Common myeloid progenitor, CD34-positive (primary cell): ENCODE measurements around the gene FBXW11.
A peak's percentile ranks its signal among the peaks of the same experiment; 100 is the strongest.

Source experiments
- CTCF ChIA-PET: fragments of 350-600 bp; sonication (Branson Sonifier 250); formaldehyde crosslinking; loops from one replicate; lab custom pipeline; 2021; ENCODE audit warnings: antibody characterized with exemption; lab: Charles Lee
- POLR2A ChIA-PET: fragments of 350-600 bp; sonication (Branson Sonifier 250); formaldehyde crosslinking; loops from one replicate; lab custom pipeline; 2021; ENCODE audit warnings: antibody characterized with exemption; lab: Charles Lee
- DNase-seq, 3 donors: peaks; one replicate each; pipeline versions ENCODE4 v3.0.0 to v3.0.0-alpha.2; 2013
- H3K27ac ChIP-seq, 2 experiments: 1 replicate in 1 of 2; 2 replicates in 1 of 2; pipeline ENCODE4 v1.7.0; 2013; ENCODE audit warnings: inconsistent platforms in 2 of 2, low read length in 2 of 2, mild to moderate bottlenecking in 2 of 2, low read depth in 1 of 2, moderate library complexity in 1 of 2; ENCODE audit not compliant: severe bottlenecking in 2 of 2, insufficient read depth in 1 of 2, poor library complexity in 1 of 2
- H3K27me3 ChIP-seq, 5 experiments: replicated peaks in 2 of 5; 1 replicate in 3 of 5; 2 replicates in 2 of 5; pipeline versions ENCODE4 v1.6.1 to v1.7.0; 2013; ENCODE audit warnings: low read length in 4 of 5, mild to moderate bottlenecking in 2 of 5, moderate library complexity in 2 of 5, inconsistent platforms in 1 of 5; ENCODE audit not compliant: insufficient read depth in 5 of 5, control insufficient read depth in 4 of 5
- H3K36me3 ChIP-seq, 4 experiments: 1 replicate in 2 of 4; 2 replicates in 2 of 4; pipeline versions ENCODE4 v1.6.1 to v1.7.0; 2013; ENCODE audit warnings: low read length in 3 of 4, control low read depth in 1 of 4, mild to moderate bottlenecking in 1 of 4; ENCODE audit not compliant: control insufficient read depth in 4 of 4, insufficient read depth in 4 of 4
- H3K4me1 ChIP-seq, 4 experiments: 1 replicate in 3 of 4; 2 replicates in 1 of 4; pipeline versions ENCODE4 v1.6.1 to v1.7.1; 2013; ENCODE audit warnings: low read length in 3 of 4, mild to moderate bottlenecking in 3 of 4, control low read depth in 1 of 4, inconsistent platforms in 1 of 4, moderate library complexity in 1 of 4; ENCODE audit not compliant: control insufficient read depth in 4 of 4, insufficient read depth in 4 of 4; ENCODE audit errors: control extremely low read depth in 1 of 4
- H3K4me3 ChIP-seq, 7 experiments: 1 replicate in 4 of 7; 2 replicates in 3 of 7; pipeline versions ENCODE4 v1.5.1 to v1.7.0; 2013; ENCODE audit warnings: mild to moderate bottlenecking in 7 of 7, low read length in 6 of 7, moderate library complexity in 6 of 7, inconsistent platforms in 2 of 7, low read depth in 2 of 7, control low read depth in 1 of 7; ENCODE audit not compliant: insufficient read depth in 4 of 7, control insufficient read depth in 1 of 7; ENCODE audit errors: extremely low read depth in 1 of 7
- H3K9me3 ChIP-seq, 5 experiments: 1 replicate in 4 of 5; 2 replicates in 1 of 5; pipeline versions ENCODE4 v1.6.1 to v1.7.1; 2013; ENCODE audit warnings: low read length in 4 of 5, mild to moderate bottlenecking in 2 of 5, inconsistent platforms in 1 of 5, low read depth in 1 of 5, moderate library complexity in 1 of 5; ENCODE audit not compliant: control insufficient read depth in 4 of 5, insufficient read depth in 2 of 5; ENCODE audit errors: control extremely low read depth in 1 of 5
- WGBS: methylation state at CpG from one replicate; pipeline ENCODE4 v1.1.5; 2013; ENCODE audit not compliant: insufficient coverage; 5-methylcytosine and 5-hydroxymethylcytosine counted together

Gene FBXW11

GRCh38 chr5:171937351-171937750 lies 69.1 kb downstream of the FBXW11 start:
- H3K4me3 ChIP-seq = no peak overlapping the region
- no peaks in the 10 kb centered on the region for H3K4me1 ChIP-seq
- H3K36me3 ChIP-seq = peaks cover 0 to 6% (median 4%) of the 10 kb centered on the region in 4 experiments
- H3K27me3 ChIP-seq = no peaks in the 10 kb centered on the region
- 84% methylated on average over 3 of the region's 4 CpGs for WGBS
- ChIA-PET CTCF (interaction anchor here (0.8 to 1.6 kb wide), 5 partner anchors 9 to 112 kb away, joined by 3 to 7 read pairs (median 3); no protein-coding TSS in a partner anchor), POLR2A (interaction anchor here (0.8 kb wide), 1 partner anchor 71 kb away, joined by 3 read pairs; no protein-coding TSS in a partner anchor)
- no peak for DNase-seq
- no peak overlapping the region for H3K27ac ChIP-seq
- H3K9me3 ChIP-seq = peaks cover 0 to 16% (median 2%) of the 10 kb centered on the region in 5 experiments

GRCh38 chr5:171934586-171934985 lies 71.9 kb downstream of the FBXW11 start:
- Histone ChIP-seq H3K36me3 (peaks cover 0 to 6% (median 5%) of the 10 kb centered on the region in 4 experiments), H3K4me1 (no peaks in the 10 kb centered on the region), H3K9me3 (peaks cover 0 to 22% (median 3%) of the 10 kb centered on the region in 5 experiments), H3K27ac (no peak overlapping the region), H3K27me3 (no peaks in the 10 kb centered on the region), H3K4me3 (no peak overlapping the region)
- ChIA-PET POLR2A (no interaction called here), CTCF (interaction anchor here (1.0 kb wide), 1 partner anchor 16 kb away, joined by 3 read pairs; no protein-coding TSS in a partner anchor)
- DNase-seq = no peak
- WGBS = 100% methylated on average over 1 of the region's 5 CpGs

- Histone ChIP-seq H3K36me3 (peaks cover 0 to 6% (median 5%) of the 10 kb centered on the region in 4 experiments), H3K27ac (no peak overlapping the region), H3K9me3 (peaks cover 0 to 22% (median 3%) of the 10 kb centered on the region in 5 experiments), H3K4me3 (no peak overlapping the region), H3K27me3 (no peaks in the 10 kb centered on the region), H3K4me1 (no peaks in the 10 kb centered on the region)
- ChIA-PET POLR2A (interaction anchor here (0.9 kb wide), 1 partner anchor 14 kb away, joined by 3 read pairs; no protein-coding TSS in a partner anchor), CTCF (interaction anchor here (1.0 to 1.5 kb wide), 3 partner anchors 10 to 110 kb away, joined by 3 to 6 read pairs (median 5); no protein-coding TSS in a partner anchor)
- no peak for DNase-seq
- 100% methylated on average over 1 of the region's 2 CpGs for WGBS
Observed at GRCh38 chr5:171931163-171931562, 75.3 kb downstream of the FBXW11 start.

GRCh38 chr5:171927345-171927941 lies 79.0 kb downstream of the FBXW11 start:
- no peaks in the 10 kb centered on the region for H3K4me1 ChIP-seq
- 97% methylated on average over 3 of the region's 3 CpGs for WGBS
- peak in 2 of 3 donors; percentile 33 to 45 for DNase-seq
- peaks cover 0 to 8% (median 6%) of the 10 kb centered on the region in 5 experiments for H3K9me3 ChIP-seq
- CTCF ChIA-PET = interaction anchor here (0.8 to 1.2 kb wide), 2 partner anchors 15 to 80 kb away, joined by 3 read pairs; no protein-coding TSS in a partner anchor
- peaks cover 0 to 3% (median 0%) of the 10 kb centered on the region in 4 experiments for H3K36me3 ChIP-seq
- no peak overlapping the region for H3K27ac ChIP-seq
- POLR2A ChIA-PET = no interaction called here
- H3K27me3 ChIP-seq = no peaks in the 10 kb centered on the region
- H3K4me3 ChIP-seq = no peak overlapping the region

- H3K36me3 ChIP-seq = no peaks in the 10 kb centered on the region
- no peaks in the 10 kb centered on the region for H3K4me1 ChIP-seq
- ChIA-PET POLR2A (no interaction called here), CTCF (interaction anchor here (1.2 kb wide), 1 partner anchor 14 kb away, joined by 3 read pairs; no protein-coding TSS in a partner anchor)
- H3K9me3 ChIP-seq = peaks cover 0 to 8% (median 3%) of the 10 kb centered on the region in 5 experiments
- no peaks in the 10 kb centered on the region for H3K27me3 ChIP-seq
- H3K4me3 ChIP-seq = no peak overlapping the region
- 85% methylated on average over 6 of the region's 8 CpGs for WGBS
- DNase-seq = no peak
- no peak overlapping the region for H3K27ac ChIP-seq
Observed at GRCh38 chr5:171926311-171926710, 80.1 kb downstream of the FBXW11 start.

- ChIA-PET POLR2A (no interaction called here), CTCF (interaction anchor here (0.6 kb wide), 1 partner anchor 441 kb away, joined by 3 read pairs; no protein-coding TSS in a partner anchor)
- no peaks in the 10 kb centered on the region for H3K27me3 ChIP-seq
- H3K9me3 ChIP-seq = peaks cover 0 to 8% (median 3%) of the 10 kb centered on the region in 5 experiments
- no peaks in the 10 kb centered on the region for H3K4me1 ChIP-seq
- H3K36me3 ChIP-seq = no peaks in the 10 kb centered on the region
- WGBS = over 99% methylated on average over 17 of the region's 25 CpGs
- H3K27ac ChIP-seq = no peak overlapping the region
- DNase-seq = no peak
- H3K4me3 ChIP-seq = no peak overlapping the region
Observed at GRCh38 chr5:171924493-171925122, 81.8 kb downstream of the FBXW11 start.
